NCI-H446 (cell line): Measurements from ENCODE around the gene CCK.

ENCODE experiments used
- DNase-seq, 2 experiments: peaks; one replicate each; lab custom pipeline; 2025; lab: John Stamatoyannopoulos, UW

CCK gene

DNA sequence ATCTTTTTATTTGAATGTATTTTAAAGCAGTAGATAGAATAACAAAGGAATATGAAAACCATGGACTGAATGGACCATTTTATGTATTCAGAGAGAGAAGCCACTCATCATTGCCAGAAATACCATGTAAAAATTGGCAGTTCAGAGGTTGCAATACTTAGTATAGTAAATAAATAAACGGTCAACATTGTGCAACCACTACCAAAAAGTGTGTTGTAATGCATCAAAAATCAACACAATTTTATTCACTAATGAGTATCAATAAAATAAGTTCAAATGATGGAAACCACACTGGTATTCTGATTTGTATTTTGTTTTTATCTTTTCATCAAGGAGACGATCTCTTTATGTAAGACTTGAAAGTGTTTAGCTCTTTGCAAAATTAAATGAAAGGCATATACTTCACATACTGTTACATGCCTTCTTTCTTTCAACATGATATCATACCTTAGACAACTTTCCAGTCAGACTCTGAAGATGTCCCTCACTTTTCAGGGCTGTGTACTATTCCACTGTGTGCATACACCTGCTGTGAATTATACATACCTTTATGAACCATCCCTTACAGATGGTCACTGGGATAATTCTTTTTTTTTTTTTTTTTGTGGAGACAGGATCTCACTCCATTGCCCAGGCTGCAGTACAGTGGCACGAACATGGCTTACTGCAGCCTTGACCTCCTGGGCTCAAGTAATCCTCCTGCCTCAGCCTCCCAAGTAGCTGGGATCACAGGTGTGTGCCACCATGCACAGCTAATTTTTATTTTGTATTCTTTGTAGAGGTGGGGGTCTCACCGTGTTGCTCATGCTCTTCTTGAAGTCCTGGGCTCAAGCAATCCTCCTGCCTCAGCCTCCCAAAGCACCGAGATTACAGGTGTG, 40.3 kb downstream of the CCK start:
- DNase-seq, result no peak

DNA sequence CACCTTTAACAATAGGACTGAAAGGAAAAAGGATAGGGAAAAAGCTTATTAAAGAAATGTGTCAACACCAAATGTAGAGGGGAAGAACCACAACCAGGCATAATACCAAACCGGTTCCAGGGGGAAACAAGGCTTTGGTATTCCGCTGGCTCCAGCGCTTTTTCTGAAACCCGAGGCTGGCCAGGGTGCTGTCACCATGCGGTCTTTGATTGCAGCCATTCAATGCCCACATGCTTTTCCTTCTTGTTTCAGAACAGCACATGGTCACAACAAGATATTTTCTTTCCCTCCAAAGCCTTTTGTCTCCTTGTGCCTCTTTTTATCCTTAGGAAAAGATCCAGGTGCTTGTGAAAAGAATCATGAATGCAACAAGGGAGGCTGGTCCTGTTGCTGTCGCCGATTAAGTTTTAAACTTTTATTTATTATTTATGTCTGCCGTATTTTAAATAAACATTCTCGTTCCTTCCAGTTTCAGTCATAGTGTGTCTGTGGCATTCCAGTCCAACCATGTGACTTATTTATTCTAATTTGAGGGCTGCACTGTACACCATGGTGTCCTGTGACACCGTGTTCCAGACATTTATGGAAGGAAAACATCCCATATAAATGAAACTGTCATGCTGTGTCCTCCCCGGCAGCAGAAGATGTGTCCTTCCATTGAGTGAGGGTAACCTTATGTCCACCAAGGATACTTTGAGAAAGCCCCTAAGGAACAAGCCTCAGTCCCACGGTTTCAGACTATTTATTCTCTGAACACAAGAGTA, 41.1 kb downstream of the CCK start:
- no peak for DNase-seq

DNA sequence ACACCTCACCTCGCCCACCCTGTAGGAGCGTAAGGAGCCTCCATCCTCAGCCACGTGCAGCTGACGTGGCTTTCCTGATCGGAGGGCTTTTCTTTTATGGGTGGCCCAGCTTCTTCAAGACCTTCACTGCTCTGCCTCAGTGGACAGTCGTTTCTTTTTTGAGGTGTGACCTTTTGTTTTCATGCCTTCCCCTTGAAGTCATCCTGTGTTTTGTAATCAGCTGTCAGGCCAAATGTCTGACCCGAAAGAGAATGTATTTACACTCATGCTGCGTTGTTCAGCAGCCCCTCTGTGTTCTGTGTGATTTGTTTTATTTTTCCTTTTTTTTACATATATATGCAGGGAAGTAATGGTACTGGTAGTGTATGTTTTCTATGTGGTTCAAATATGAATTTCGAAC, 41.8 kb downstream of the CCK start:
- no peak for DNase-seq

DNA sequence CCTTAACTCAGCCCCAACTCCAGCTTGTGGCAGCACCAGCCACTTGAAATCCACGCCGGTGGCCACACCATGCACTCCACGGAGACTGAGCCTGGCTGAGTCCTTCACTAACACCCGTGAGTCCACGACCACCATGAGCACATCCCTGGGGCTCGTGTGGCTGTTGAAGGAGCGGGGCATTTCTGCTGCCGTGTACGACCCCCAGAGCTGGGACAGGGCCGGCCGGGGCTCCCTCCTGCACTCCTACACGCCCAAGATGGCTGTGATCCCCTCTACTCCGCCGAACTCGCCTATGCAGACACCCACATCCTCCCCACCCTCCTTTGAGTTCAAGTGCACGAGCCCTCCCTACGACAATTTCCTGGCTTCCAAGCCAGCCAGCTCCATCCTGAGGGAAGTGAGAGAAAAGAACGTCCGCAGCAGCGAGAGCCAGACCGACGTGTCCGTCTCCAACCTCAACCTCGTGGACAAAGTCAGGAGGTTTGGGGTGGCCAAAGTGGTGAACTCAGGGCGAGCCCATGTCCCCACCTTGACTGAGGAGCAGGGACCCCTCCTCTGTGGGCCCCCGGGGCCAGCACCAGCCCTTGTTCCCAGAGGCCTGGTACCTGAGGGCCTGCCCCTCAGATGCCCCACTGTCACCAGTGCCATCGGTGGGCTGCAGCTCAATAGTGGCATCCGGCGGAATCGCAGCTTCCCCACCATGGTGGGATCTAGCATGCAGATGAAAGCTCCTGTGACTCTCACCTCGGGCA, 42.9 kb downstream of the CCK start:
- no peak for DNase-seq

DNA sequence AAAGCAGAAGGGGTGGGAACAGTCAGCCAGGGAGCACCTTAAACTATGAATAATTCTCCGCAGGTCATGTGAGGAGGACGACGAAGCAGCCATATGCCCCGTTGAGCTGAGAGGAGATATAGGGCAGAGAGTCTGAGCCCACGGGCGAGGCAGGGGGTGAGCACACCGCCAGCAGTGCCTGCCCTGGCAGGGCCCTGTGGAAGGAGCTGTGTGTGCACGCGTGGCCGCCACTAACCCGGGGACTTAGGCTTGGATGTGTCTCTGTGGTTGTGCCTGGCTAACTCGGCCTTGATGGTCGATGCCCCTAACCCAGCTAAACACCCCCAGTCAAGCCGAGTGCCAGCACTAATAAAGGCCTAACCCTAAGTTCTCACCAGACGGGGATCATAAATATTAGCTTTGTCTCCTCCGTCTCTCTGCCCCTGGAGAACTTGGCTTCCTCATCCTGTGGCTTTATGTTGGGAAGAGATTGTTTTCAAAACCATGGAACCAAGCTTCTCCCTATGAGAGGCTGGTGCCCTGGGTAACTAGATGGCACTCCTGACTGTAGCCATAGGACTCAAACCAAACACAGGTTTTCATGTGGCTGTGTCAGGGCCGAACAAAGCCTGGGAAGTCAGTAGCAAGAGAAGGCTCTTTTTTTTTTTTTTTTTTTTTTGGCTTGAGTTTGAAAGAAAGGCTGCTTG, 45.4 kb downstream of the CCK start:
- DNase-seq, result no peak

DNA sequence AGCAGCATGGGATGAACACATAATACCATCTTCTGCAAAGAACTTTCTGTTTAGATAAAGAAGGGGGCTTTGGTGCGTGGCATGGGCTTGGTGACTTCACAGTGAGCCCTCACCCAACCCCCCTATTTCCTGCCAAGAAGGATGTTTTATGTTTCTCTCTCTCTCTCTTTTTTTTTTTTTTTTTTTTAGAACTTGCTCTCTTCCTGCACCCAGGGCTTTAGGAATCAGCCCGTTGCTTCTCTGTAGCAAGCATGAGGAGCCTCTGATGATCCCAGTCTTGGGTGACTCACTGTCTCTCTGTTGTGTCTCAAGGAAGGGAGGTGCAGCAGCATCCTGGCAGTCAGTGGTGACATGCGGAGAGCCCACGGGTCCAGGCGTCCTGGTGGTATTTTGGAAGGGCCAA, 49.1 kb downstream of the CCK start:
- DNase-seq, result no peak

DNA sequence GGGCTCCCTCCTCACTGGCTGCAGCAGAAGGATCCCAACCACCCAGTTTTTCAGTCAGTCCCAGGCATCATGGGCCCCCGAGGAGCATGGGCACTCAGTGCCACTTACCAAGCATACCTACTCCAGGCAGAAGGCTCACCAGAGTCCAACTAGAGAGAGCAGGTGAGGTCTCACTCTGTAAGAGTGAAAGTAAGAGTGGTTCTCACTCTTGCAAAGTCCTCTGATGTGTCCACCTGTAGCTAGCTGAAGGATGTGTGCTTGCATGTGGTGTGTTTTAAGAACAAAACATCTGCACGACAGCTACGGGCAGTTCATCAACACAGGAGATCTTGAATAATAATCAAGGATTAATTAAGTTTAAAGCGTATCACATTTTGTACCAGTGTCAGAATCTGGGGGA, 49.7 kb downstream of the CCK start:
- DNase-seq, result no peak

DNA sequence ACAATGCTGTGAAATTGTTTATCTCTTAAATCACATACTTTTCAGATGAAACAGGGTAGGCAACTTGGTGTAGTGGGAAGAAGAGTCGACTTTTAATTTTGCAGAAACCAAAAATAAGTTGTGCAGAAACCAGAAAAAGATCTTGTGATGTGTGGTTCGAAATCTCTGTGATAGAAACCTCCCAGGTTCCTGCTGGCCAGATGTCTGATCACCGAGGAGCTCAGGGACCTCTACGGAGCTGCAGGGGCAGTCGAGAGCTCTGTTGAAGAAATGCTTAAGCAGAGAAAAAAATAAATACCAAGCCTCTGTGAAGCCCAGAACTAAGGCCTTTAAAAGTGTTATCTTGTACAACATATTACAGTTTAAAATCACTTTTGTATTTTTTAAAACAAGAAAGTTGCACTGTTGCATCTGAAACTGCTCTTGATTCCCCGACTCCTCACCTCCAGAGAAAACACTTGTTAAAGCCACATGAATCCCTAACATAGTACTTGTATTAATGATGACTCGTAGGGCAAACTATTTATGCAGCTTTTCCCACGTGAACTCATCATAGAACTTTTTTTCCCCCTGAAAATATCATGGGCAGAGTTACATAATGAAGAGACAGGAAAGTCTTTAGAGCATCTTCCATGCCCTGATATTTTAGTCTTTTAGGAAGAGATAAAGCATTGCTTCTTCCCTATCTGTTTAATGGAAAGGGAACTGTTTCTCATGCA, 51.3 kb downstream of the CCK start:
- DNase-seq, result no peak

DNA sequence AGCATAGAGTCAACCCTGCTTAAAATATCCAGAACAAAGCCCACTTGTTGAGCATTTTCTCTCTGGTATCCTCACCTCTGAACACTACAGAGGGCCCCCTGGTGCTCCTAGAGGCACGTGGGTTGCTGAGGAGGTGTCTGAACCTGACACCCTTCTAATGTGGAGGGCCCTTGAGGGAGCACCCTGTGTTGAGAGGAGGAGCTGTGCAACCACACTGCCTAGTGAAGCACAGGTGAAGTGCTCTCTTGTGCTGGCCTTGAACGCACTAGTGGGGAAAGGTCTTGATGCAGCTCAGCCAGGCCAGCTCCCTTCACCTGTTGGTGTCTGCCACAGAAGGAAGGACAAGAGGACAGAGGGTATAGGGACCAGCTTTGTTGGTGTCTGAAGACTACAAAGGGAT, 51.9 kb downstream of the CCK start:
- DNase-seq, result no peak

DNA sequence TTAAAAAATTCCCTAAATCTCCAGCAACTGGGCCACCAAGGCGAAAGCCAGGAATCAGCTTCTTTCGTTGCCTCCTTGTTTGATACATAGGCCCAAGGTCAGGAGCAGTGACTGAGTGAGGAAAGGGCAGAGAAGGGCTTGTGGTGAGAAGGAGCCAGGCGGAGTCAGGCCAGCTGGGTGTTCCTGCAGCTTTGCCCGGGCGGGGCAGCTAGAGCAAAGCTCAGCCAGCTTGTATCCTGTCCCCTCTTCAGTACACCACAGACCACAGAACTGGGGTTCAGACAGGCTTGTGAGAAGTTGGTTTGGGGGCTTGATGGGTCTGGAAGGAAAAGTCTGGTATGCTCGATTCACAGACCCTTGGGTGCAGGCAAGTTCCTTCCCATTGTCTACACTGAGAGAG, 52.6 kb downstream of the CCK start:
- no peak for DNase-seq

DNA sequence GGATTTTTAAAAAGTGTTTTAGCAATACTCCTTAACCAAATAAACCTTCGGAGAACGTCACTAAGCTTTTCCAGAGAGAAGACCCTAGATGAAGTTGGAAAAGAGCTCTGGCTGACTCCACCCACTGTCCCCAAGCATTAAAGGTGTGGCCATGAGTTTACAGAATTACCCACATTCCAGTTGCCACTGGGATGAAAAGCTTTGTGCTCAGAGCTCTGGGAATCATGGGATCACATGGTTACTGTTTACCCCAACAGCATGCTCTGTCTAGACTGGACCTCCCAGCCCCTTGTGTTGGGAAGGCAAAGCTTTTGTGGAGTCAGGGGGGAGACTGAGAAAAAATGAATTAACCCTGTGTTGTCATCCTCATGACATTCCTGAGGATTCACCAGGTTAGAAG, 55.3 kb downstream of the CCK start:
- DNase-seq, result no peak

DNA sequence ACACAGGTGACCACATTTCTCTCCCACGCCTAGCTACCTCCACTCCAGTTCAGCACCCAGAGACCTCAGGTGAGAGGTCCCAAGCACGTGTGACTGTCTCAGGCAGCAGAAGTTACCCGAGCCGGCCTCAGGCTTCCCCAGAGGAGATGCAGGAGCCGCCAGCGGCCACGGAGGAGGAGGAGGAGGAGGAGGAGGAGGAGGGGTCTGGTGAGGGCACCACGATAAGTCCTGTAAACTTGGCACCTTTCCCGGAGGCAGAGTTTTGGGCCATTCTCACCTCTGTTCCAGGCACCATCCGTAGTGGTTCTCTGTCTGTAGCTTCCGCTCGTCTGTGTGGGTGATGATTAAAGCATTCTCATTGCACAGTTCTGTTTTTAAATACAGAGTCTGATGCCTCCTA, 56.1 kb downstream of the CCK start:
- DNase-seq, result no peak
